ENCODE data around the gene ACACB.

ACACB gene

GRCh38 chr12:109309381-109310246, 193.2 kb downstream of the ACACB start:
- DNase-seq, result no peak

- no peak for DNase-seq
Observed at GRCh38 chr12:109310247-109311125, 194.1 kb downstream of the ACACB start.
